RPMI8226 (cell line): ENCODE data around the gene PIK3R1.
A peak's percentile ranks its signal among the peaks of the same experiment; 100 is the strongest.
"Not testable (repeated sequence)": the region's sequence is repeated elsewhere in the genome, so short reads cannot be mapped to it uniquely, and the experiment has no call there.

Experiments used
- DNase-seq: peaks from one replicate; pipeline ENCODE4 v3.0.0-alpha.2; 2015

The PIK3R1 gene

DNA sequence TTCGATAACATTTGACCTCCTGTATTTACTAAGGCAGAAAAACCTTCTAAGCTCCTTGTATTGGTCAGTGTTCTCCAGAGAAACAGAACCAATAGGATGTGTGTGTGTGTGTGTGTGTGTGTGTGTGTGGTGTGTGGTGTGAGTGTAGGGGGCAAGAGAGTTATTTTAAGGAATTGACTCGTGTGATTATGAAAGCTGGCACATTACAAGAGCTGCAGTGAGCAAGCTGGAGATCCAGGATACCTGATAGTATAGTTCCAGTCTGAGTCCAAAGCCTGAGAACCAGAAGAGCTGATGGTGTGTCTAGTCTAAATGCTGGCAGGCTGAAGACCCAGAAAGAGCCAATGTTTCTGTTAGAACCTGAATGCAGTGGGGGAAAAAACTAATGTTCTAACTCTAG, 21.2 kb upstream of the PIK3R1 start:
- DNase-seq = no peak

DNA sequence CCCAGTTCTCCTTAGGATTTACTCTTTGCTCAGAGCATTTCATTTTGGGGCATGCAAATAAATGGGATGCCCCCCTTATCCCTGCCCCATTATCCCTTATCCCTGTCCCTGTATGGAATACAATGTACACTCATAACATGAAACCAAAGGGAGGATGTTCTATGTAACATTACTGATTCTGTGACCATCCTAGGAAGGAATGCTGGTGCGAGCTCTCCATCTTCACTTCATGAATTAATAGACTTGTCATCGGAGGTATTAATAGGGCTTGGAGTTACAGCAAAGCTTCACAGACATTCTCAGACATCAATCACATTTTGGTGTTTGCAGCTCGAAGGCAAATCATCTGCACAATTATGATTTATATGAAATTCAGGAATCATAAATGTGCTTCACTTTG, 20.4 kb upstream of the PIK3R1 start:
- DNase-seq = no peak

DNA sequence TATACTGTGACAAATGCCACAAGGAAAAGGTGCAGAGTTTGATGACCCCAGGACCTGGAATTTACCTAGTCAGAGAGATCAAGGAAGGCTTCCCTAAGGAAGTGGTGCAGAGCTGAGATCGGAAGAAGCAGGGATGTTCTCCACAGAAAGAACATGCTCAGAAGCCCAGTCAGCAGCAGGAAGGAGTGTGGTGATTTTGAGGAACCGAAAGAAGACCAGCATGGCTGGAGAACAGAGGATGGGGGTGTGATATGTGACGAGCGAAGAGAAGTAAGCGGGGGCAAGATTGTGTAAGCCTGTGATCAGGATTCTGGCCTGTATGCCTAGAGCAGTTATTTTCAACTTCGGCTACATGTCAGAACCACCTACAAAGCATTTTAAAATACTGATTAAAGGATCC, 18.7 kb upstream of the PIK3R1 start:
- peak; percentile 89 for DNase-seq

DNA sequence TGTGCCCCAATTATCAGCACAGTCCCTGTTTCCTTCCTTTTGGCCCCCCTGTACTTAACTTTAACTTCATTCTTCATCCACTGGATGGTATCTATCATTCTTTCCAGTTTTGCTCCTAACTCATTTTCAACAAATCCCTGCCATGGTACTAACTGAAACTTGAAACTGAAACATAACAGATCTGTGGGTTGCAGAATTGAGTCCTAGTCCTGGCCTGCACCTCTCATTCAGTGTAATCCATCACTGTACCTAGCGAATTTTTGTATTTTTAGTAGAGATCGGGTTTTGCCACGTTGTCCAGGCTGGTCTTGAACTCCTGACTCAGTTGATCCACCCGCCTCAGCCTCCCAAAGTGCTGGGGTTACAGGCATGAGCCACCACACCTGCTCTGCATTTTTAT, 15.3 kb upstream of the PIK3R1 start:
- peak; percentile 28 for DNase-seq

DNA sequence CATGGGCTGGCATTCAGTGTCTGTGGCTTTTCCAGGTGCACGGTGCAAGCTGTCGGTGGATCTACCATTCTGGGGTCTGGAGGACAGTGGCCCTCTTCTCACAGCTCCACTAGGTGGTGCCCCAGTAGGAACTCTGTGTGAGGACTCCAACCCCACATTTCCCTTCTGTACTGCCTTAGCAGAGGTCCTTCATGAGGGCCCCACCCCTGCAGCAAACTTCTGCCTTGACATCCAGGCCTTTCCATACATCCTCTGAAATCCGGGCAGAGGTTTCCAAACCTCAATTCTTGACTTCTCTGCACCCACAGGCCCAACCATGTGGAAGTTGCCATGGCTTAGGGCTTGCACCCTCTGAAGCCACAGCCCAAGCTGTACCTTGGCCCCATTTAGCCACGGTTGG, 4.9 kb upstream of the PIK3R1 start:
- DNase-seq = not testable (repeated sequence)

DNA sequence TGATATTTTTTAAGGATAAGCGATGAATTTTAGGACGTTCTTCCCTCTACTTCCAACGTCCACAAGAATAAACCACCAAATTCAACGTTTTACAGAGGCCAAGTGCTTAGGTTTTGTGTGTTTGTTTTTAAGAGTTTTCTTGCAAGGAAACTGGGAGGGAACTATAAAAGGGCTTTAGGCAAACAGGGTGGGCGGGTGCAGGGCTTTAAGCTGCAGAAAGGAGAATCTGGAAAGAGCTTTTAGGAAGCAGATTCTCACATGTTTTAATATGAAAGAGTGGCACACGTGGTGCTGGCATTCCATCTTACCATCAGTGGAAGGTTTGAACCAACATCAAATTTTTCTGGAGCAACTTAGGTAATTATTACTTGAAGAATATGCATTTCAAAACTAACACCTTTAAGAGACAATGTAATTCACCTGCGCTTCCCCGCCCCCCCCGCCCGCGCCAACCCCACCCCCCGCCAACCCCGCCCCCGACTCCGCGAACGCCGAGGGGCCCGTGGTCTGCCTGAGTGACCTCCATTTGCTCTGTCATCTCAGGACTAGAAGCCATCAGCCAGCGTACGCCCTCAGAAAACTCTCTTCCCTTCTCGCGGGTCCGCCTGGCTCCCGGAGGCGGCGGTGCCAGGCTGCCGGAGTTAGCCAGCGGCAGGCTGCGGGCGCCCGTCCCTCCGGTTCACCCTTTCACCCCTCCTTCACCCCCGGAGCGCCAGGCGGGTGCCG, 911 bp upstream of the PIK3R1 start:
- no peak for DNase-seq

DNA sequence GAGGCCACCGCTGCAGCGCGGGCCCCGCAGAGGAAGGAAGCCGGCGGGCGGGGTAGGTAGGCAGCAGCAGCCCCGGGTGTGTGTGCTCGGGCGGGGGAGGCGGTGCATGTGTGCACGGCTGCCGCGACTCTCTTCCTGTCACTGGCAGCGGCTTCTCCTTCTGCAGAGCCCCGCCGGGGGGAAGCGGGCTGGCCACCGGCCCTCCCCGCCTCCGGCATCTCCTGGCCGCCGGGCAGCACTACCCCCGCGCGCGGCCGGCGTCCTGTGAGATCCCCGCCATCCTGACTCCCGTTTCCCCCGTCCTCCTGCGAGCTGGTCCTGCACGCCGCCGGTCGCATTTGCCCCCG, 315 bp downstream of the PIK3R1 start:
- peak; percentile 84 for DNase-seq

DNA sequence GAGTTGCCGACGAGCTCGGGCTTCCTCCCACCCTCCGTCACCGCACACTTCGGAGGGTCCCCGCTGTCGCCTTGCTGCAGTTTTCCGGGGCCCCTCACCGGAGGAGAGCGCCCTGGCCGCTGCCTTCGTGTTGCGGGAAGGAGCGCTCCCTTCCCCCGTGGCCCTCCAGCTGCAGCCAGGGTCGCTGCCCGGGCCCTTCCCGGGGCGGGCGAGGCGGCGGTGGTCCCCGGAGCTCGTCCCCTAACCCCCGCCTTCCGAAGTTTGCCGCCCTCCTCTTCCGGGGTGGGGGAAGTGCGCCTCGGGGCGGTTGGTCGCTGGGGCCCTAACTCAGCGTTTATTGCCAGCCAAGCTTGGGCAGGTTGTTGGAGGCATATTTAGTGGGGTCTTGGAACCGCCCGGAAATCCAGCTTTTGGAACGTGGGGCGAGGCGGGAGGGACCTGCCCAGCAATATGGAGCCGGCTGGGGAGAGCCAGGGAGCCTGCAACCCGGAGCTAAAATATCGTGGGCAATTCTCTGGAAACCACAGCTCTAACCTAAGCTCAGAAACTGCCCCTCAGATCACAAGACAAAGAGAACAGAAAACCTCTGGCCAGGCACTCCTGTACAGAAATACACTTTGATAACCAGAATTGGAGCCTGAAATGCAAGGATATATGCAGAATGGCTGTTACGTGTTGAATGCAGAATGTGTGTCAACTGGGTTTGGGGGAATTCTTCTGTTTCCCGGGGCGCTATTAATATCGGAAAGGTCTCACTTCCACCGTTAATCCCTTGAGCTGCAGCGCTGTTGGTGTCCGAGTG, 890 bp downstream of the PIK3R1 start:
- DNase-seq = peak; percentile 79

DNA sequence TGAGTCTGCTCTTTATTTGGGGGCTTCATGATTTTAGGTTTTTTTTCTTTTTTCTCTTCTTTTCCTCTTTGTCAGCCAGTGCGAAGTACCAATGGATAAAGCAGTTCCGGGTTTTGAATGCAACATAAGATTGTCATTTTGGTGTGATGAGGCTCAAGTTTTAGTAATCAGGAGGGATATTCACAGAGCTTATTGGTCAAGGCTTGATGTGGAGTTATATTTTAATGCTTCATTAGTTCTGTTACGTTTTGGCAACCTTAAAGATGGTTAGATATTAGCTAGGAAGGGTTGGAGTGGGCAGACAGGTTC, 1.4 kb downstream of the PIK3R1 start:
- DNase-seq = no peak

DNA sequence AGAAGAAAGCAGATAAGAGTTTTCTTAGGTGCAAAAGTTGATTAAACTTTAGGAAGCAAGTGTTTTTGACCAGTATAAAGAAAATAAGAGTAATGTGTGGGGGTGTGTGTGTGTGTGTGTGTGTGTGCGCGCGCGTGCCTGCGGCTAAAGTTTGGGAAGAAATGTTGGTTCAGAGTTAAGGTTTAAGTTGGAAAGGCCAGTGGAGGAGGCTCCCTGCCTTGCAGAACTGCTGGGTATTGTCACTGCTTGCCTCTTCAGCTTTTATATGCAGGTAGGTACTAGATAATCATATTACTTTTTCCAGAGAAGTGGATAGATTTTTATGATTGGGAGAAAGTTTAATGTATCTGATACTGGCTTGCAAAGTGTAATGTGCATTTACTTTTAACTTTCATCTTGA, 2.0 kb downstream of the PIK3R1 start:
- DNase-seq = no peak

DNA sequence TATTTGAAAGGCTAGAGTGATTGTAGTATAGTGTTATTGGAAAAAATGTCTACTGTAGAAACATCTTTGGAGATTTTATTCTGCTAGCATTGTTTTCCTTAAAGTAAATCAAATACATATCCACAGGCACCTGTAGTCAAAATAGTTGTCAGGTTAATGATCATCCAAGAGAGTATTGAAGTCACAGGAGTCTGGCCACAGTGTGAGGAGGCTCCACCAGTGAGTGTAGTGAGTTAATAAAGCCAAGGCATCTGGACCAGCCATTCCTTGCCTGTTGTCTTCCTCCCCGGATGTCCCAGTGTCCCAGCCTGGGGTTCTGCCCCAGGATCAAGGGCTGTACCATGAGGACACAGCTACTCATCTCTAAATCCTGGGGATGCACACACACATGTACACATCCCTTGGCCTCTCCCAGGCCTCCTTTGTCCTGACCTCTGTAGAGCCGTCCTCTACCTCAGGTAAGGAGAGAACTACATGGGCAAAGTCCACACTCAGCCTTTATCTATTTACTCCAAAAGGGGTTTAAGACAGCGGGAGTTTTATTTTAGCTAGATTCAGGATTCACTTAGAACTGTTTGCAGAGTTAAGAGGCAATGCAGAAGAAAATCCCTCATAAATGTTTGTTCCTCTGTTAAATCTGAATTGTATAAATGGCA, 3.7 kb downstream of the PIK3R1 start:
- no peak for DNase-seq

DNA sequence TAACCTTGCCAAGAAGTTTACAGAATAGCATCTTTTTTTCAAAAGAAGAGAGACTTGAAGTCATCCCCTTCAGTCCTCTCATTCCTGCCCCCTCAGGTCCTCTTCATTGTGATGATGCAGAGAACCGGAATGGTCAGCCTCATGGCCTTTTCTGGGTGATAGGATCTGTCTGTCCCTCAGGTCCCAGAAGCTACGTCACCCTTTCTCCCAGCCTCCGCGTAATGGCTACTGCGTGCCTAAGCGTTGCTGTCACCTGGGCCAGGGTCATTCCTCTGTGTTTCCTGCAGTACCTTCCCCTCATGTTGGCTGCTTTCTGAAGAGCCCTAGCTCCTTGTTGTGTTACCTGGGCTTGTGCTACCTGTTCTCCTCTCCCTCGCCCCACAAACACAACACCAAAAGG, 4.7 kb downstream of the PIK3R1 start:
- no peak for DNase-seq

DNA sequence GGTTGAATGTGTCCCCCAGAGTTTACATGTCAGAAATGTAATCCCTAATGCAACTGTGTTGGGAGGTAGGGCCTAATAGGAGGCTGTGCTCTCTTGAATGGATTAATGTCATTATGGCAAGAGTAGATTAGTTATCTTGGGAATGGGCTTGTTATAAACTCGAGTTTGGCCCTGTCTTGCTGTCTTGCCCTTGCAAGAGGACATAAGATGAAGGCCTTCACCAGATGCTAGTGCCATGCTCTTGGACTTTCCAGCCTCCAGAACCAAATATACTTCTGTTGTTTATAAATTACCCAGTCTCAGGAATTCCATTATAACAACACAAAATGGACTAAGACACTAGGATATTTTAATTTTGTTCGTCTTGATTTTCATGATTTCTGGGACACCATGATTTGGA, 5.4 kb downstream of the PIK3R1 start:
- DNase-seq = no peak

DNA sequence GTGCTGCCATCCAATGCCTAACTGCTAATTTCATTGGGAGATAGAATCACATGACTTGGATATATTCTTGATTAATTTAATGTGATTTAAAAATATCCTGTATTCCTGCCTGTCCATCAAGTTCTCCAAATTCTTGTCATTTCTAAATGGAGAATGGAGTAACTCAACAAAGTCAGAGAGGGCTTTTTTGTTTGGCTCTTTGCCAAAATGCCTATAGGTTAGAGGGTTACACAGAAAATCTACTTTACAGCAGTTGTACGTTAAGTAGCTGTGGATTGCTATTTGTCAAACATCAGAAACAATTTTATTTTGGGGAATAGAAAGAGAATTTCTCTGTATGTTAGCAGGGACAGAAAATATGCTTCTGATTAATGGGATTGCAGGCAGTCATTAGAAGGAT, 5.9 kb downstream of the PIK3R1 start:
- no peak for DNase-seq

DNA sequence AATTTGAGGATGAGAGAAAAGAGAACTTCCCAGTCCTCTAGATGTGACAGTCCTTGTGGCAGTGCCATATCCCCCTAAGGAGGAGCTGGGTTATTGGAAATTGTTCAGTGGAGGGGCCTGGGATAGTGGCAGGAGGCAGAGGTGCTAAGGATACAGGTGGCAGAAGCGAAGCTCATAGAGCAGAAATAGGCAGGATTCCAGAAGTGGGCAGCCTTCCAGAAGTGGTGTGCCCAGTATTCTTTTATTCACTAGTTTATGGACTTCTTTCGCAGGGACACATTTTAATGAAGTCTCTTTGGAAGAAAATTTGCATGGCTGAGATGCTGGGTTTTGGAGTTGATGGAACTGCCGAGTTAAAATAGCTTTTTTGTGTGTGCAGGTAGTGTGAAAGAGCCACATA, 6.8 kb downstream of the PIK3R1 start:
- DNase-seq = no peak

DNA sequence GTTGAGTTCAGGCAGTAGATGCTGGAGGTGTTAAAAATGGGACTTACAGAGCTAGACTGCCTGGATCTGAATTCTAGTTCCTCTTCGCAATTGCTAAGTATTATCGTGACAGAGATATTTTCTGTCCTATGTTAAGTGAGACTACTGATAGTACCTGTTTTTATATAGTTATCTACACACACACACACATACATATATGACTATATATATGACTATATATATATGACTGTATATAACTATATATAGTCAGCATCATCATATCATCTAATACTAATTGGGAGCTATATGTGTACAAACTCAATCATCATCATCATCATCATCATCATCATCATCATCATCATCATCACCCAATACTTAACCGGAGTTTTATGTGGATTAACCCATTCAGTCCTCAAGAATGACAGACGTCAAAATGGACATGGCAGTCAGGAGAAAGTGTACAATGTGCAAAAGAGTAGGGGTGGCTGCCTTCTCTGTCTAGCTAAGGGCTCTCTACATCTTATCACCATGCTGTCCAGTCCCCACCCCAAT, 7.3 kb downstream of the PIK3R1 start:
- no peak for DNase-seq

DNA sequence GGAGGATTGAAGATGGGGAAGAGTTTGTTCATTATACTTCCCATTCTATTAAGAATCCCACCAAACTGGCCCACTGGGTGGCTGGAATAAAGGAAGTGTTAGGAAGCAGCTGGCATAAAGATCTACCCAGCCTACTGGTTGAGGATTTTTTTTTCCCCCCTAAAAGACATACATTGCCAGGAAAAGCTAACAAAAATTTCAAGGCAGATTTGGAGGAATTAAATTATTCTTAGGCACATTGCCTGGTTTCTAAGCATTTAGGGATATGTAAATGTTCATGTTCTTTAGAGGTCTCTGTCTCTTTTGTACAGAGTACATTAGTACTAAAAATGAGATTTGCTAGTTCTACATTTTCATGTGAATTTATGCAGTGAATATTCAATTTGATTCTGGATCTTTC, 8.3 kb downstream of the PIK3R1 start:
- DNase-seq = no peak

DNA sequence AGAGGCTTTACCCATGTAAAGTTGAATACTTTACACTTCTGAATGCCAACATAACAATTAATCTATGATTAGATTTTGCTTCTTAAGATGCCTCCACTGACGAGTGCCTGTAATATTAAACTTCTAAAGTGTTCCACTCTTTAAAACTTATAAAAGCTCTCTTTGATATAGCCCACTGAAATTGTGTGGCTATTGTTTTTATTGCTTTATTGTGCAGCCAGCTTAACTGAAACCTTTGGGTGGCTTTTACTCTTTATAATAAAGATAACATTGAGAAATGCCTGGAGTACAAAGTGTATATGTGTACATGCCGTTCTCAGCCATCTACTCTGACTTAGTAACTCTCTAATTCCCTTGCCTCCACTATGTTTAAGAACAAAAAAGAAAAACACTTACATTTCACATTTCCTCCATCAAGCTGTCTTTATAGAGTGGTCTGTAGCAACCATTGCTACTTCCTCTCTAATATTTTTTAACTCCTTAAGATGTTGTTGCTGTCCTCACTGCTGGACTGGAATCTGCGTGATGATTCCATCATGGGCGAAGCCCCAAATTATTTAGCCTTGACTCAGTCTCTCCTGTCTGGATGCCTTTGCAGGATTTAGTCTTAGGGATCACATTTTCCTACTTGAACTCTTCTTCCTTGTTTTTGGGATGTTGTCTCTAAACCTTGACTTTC, 9.1 kb downstream of the PIK3R1 start:
- no peak for DNase-seq

DNA sequence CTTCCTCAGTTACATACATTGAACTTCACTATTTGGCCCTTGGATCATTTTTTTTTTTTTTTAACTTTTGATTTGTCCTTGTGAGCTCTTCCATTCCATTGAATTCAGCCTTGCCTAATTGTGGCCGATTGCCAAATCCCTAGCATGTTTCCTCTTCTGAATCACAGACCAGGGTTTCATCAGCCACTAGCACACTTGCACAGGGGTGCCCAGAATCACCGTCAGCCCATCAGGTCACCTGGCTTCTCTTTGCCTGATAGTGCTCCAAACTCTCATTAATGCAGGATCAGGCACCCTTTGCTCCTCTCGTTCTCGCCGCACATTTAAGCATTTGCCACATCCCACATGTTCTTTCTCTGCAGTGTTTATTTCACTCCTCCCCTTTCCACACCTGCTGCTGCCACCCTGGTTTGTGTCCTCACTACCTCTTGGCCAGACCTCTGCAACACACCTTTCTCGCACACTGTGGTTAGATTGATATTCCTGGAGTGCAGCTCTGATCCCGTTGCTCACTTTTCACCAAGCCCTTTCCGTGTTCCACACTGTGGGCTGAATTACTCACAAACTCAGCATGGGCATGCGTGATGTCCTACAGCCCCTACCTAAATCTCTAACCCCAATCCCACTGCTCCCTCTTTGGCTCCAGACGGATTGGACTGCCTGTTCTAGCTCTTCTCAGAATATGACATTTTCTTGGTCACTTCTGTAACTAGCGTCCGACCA, 9.8 kb downstream of the PIK3R1 start:
- DNase-seq = no peak

DNA sequence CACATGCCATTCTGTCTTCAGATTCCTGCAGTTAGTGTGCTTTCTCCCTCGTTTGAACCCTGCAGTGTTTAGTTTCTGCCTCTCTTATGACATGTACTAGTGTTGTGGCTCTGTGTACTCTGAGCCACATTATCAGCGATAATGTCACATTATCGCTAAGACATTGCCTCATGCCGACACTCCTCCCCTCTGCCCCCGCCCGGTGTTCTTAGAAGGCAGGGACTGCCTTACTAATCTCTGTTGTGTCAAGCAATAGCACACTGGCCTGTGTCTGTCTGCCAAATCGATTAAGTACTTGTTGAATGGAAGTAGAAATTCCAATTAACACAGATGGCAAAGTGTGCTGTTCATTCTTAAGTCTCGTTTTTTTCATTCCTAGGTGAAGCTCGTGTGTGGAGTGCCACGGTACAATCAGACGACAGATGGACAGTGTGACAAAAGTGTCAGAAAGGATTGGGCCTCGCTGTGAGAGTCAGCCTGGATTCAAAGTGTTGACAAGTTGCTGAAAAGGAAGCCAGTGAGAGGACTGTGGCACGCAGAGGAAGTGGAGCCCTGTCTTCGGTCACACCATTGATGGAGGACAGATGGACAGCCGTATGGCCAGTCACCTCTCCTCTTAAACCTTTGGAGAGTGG, 10.5 kb downstream of the PIK3R1 start:
- no peak for DNase-seq

DNA sequence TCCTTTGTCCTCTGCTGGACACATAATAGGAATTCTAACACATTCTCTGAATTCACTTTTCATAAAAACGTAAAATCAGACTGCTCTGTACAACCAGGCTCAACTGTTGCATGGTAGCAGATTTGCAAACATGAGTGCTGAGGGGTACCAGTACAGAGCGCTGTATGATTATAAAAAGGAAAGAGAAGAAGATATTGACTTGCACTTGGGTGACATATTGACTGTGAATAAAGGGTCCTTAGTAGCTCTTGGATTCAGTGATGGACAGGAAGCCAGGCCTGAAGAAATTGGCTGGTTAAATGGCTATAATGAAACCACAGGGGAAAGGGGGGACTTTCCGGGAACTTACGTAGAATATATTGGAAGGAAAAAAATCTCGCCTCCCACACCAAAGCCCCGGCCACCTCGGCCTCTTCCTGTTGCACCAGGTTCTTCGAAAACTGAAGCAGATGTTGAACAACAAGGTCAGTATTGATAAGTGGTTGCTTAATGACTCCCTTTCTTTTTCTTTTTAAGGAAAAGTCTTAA, 11.1 kb downstream of the PIK3R1 start:
- DNase-seq = no peak

DNA sequence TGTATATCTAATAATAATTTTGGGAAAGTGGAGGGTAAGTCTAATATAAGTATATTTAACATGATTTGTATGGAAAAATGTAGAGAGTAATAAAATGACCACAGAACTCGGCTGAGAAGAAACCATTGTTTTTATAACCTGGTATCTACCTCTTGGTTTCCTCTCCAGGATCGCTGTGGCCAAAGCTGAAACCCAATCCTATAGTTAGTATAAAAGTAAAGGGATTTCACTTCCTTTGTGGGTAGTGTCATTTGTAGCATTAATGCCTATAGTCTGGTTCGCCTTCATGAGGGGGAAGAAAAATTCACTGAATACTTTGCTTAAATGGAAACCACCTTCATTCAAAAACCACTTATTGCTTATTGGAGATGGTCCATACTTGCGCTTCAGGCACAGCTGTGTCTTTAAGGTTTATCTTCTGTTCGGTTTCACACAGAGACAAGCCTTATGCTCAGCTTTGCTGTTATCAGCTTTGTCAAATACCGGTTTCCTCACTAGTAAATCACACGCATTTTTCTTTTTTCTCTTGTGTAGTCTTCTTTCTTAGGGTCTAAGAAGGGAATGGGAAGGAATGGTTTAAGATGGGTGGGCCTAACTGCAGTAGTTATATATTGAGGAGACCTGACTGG, 12.1 kb downstream of the PIK3R1 start:
- no peak for DNase-seq
